Astrocyte (in vitro differentiated cells and primary cell): ENCODE results near the gene AATF. TPM values are rescaled to one million over a fixed set of nuclear protein-coding genes. Genes with fewer than 3 reads are reported as not detected.

Source experiments
- DNase-seq: peaks from one replicate; pipeline ENCODE4 v3.0.0-alpha.2; 2010; ENCODE audit warnings: low read depth
- FAIRE-seq: peaks from 2 replicates; lab custom pipeline; 2011; peaks lifted over from hg19 to GRCh38; lab: Jason Lieb, UNC
- H2AFZ ChIP-seq: 2 replicates; pipeline ENCODE4 v1.6.0; 2012; ENCODE audit warnings: low read depth, low read length, inconsistent platforms
- H3K27ac ChIP-seq: 2 replicates; pipeline ENCODE4 v1.5.1; 2011; ENCODE audit warnings: low read depth, low read length, inconsistent platforms
- H3K27me3 ChIP-seq: 2 replicates; pipeline ENCODE4 v1.6.0; 2011; ENCODE audit warnings: low read length, inconsistent platforms; ENCODE audit not compliant: insufficient read depth
- H3K36me3 ChIP-seq: 2 replicates; pipeline ENCODE4 v1.5.1; 2011; ENCODE audit warnings: low read length, inconsistent platforms; ENCODE audit not compliant: insufficient read depth
- H3K4me1 ChIP-seq: 2 replicates; pipeline ENCODE4 v1.5.1; 2011; ENCODE audit warnings: low read length, inconsistent platforms; ENCODE audit not compliant: insufficient read depth
- H3K4me2 ChIP-seq: 2 replicates; pipeline ENCODE4 v1.6.0; 2012; ENCODE audit warnings: low read length, inconsistent platforms
- H3K4me3 ChIP-seq: 2 replicates; pipeline ENCODE4 v1.5.1; 2011; ENCODE audit warnings: low read depth, mild to moderate bottlenecking, low read length, inconsistent platforms; ENCODE audit not compliant: insufficient read depth
- H3K79me2 ChIP-seq: 2 replicates; pipeline ENCODE4 v1.6.0; 2012; ENCODE audit warnings: mild to moderate bottlenecking, low read length, inconsistent platforms; ENCODE audit not compliant: insufficient read depth
- H3K9ac ChIP-seq: 2 replicates; pipeline ENCODE4 v1.6.0; 2012; ENCODE audit warnings: mild to moderate bottlenecking, low read length, inconsistent platforms
- H3K9me3 ChIP-seq: 2 replicates; pipeline ENCODE4 v1.5.1; 2012; ENCODE audit warnings: low read depth, mild to moderate bottlenecking, low read length, inconsistent platforms; ENCODE audit not compliant: insufficient read depth
- H4K20me1 ChIP-seq: 2 replicates; pipeline ENCODE4 v1.6.0; 2012; ENCODE audit warnings: low read length, inconsistent platforms; ENCODE audit not compliant: insufficient read depth
- H3K27ac Mint-ChIP-seq: one replicate; pipeline ENCODE4 v1.8.0; 2021; ENCODE audit warnings: mild to moderate bottlenecking, mixed read lengths; ENCODE audit not compliant: unreplicated experiment
- H3K27me3 Mint-ChIP-seq: one replicate; pipeline ENCODE4 v1.8.0; 2021; ENCODE audit warnings: low read depth, mixed read lengths; ENCODE audit not compliant: unreplicated experiment
- H3K36me3 Mint-ChIP-seq: one replicate; pipeline ENCODE4 v1.8.0; 2021; ENCODE audit warnings: low read depth, mixed read lengths; ENCODE audit not compliant: unreplicated experiment
- H3K4me1 Mint-ChIP-seq: one replicate; pipeline ENCODE4 v1.8.0; 2021; ENCODE audit warnings: low read depth, mixed read lengths; ENCODE audit not compliant: unreplicated experiment
- H3K4me3 Mint-ChIP-seq: one replicate; pipeline ENCODE4 v1.8.0; 2021; ENCODE audit warnings: mild to moderate bottlenecking, moderate library complexity, mixed read lengths; ENCODE audit not compliant: unreplicated experiment
- H3K9me3 Mint-ChIP-seq: one replicate; pipeline ENCODE4 v1.8.0; 2021; ENCODE audit warnings: mild to moderate bottlenecking, mixed read lengths; ENCODE audit not compliant: unreplicated experiment
- EZH2 ChIP-seq: IDR thresholded peaks from 2 replicates; pipeline ENCODE4 v1.6.1; 2012; ENCODE audit warnings: mild to moderate bottlenecking, low read length, inconsistent platforms; ENCODE audit not compliant: insufficient read depth
- total RNA-seq: library from RNA; stranded (reverse); gene quantifications from 2 replicates; pipeline ENCODE4 v1.2.1, GENCODE V29; 2021
- TF ChIP-seq, protein P1 (sequence below): IDR thresholded peaks from 2 replicates; pipeline ENCODE4 v1.5.1; 2011; ENCODE audit warnings: low read depth, mild to moderate bottlenecking, inconsistent platforms, low read length, moderate library complexity; ENCODE audit not compliant: insufficient read depth

The AATF gene
- total RNA-seq, 1 donor from 2014 or later = 47.1 TPM

DNA sequence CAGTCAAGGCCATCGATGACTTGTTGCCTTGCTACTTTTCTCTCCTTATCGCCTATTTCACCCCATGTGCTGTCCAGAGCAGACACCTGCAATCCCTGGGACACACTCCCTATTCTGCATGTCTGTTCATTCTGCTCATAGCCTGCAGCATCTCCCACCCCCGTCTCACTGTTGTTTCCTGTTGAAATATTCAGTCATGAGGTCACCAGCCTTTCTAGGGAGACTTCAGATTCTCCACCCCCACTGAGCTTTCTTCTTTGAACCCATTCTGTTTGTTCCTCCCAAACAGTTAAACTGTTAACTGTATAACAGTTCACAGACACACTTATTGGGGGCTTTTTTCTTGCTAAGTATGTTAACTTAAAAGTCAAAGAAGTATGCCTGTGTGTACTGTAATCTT lies 94.4 kb downstream of the AATF start:
- FAIRE-seq (no peak), DNase-seq (no peak)
- Mint-ChIP-seq H3K4me3 (peak overlapping the region; percentile 8), H3K27me3 (no peaks in the 10 kb centered on the region), H3K36me3 (peaks cover 2% of the 10 kb centered on the region), H3K27ac (no peak overlapping the region), H3K4me1 (peaks cover 22% of the 10 kb centered on the region), H3K9me3 (no peaks in the 10 kb centered on the region)
- Histone ChIP-seq H3K4me3 (no peak overlapping the region), H3K9me3 (no peaks in the 10 kb centered on the region), H4K20me1 (peaks cover 26% of the 10 kb centered on the region), H3K36me3 (peaks cover 3% of the 10 kb centered on the region), H3K4me2 (no peak overlapping the region), H2AFZ (no peak overlapping the region), H3K4me1 (peaks cover 12% of the 10 kb centered on the region), H3K79me2 (no peaks in the 10 kb centered on the region), H3K27me3 (no peaks in the 10 kb centered on the region), H3K9ac (no peak overlapping the region), H3K27ac (no peak overlapping the region)
- TF ChIP-seq EZH2 = no peak
- TF ChIP-seq, protein P1, sequence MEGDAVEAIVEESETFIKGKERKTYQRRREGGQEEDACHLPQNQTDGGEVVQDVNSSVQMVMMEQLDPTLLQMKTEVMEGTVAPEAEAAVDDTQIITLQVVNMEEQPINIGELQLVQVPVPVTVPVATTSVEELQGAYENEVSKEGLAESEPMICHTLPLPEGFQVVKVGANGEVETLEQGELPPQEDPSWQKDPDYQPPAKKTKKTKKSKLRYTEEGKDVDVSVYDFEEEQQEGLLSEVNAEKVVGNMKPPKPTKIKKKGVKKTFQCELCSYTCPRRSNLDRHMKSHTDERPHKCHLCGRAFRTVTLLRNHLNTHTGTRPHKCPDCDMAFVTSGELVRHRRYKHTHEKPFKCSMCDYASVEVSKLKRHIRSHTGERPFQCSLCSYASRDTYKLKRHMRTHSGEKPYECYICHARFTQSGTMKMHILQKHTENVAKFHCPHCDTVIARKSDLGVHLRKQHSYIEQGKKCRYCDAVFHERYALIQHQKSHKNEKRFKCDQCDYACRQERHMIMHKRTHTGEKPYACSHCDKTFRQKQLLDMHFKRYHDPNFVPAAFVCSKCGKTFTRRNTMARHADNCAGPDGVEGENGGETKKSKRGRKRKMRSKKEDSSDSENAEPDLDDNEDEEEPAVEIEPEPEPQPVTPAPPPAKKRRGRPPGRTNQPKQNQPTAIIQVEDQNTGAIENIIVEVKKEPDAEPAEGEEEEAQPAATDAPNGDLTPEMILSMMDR = no peak

DNA sequence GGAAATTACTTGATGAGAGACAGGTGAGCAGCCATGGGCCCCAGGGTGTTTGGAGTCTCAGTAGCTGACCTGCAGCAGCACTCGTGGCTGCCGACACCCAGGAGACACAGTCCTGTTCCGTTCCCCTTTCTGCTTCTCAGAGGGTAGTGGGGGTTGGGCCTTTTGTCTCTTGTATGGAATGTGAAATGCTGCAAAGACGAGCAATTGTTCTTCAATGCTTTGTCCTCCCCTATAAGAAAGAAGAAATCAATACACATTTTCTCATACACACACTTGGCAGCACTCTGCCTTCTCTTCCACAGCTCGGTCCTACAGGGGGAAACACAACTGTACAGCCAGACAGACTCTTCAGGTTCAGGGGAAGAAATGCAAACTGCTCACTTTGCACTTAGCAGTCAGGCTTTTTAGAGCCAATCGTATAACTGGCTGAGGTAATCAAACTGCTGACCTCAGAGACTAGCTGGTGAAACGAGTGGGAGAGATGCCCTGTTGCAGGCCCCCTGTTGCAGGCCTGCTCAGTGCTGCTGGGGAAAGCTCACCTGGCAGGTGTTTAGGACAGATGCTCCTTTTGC lies 96.7 kb downstream of the AATF start:
- peaks cover 3% of the 10 kb centered on the region for H3K36me3 ChIP-seq
- no peak overlapping the region for H3K4me2 ChIP-seq
- H3K4me3 Mint-ChIP-seq = no peak overlapping the region
- no peak overlapping the region for H2AFZ ChIP-seq
- H3K4me1 Mint-ChIP-seq = peaks cover 22% of the 10 kb centered on the region
- peaks cover 12% of the 10 kb centered on the region for H3K4me1 ChIP-seq
- no peaks in the 10 kb centered on the region for H3K79me2 ChIP-seq
- no peak overlapping the region for H3K4me3 ChIP-seq
- peak overlapping the region; percentile 27 for H3K27ac Mint-ChIP-seq
- no peak for FAIRE-seq
- no peak for DNase-seq
- peaks cover 28% of the 10 kb centered on the region for H4K20me1 ChIP-seq
- H3K9me3 ChIP-seq = no peaks in the 10 kb centered on the region
- H3K27me3 ChIP-seq = no peaks in the 10 kb centered on the region
- H3K27me3 Mint-ChIP-seq = no peaks in the 10 kb centered on the region
- H3K27ac ChIP-seq = no peak overlapping the region
- TF ChIP-seq, protein P1 = no peak
- TF ChIP-seq EZH2 = no peak
- no peak overlapping the region for H3K9ac ChIP-seq
- no peaks in the 10 kb centered on the region for H3K36me3 Mint-ChIP-seq
- no peaks in the 10 kb centered on the region for H3K9me3 Mint-ChIP-seq

DNA sequence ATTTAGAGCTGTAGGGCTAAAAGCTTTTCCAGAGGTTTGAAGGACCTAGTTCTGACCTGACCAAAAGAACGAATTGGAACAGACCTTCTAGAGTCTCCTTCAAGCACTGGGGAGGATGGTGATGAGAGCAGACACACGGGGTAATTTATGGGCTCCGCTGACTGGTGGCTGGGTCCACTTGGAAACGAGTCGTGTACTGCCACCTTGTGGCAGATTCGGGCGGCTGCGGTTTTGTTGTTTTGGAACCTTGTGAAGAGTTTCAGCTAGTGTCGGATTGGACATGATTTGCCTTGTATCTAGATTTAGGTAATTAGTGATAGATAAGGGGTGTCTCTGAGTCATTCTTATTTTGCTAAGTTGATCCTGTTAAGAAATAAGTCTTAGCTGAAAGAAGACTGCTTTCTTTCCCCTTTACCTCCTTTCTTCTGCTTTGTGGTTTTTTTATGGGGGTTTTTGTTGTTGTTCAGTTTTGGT lies 98.9 kb downstream of the AATF start:
- H3K79me2 ChIP-seq = no peaks in the 10 kb centered on the region
- peaks cover 3% of the 10 kb centered on the region for H3K36me3 ChIP-seq
- DNase-seq (peak; percentile 55), FAIRE-seq (no peak)
- H3K4me1 ChIP-seq = peaks cover 16% of the 10 kb centered on the region
- no peaks in the 10 kb centered on the region for H3K27me3 ChIP-seq
- TF ChIP-seq, protein P1 = peak; percentile 95
- TF ChIP-seq EZH2 = no peak
- H3K9me3 ChIP-seq = no peaks in the 10 kb centered on the region
- Mint-ChIP-seq H3K4me1 (peaks cover 37% of the 10 kb centered on the region), H3K27me3 (no peaks in the 10 kb centered on the region), H3K36me3 (no peaks in the 10 kb centered on the region), H3K4me3 (peak overlapping the region; percentile 31), H3K9me3 (no peaks in the 10 kb centered on the region), H3K27ac (peak overlapping the region; percentile 74)
- H3K4me3 ChIP-seq = no peak overlapping the region
- no peak overlapping the region for H3K4me2 ChIP-seq
- no peak overlapping the region for H3K27ac ChIP-seq
- H3K9ac ChIP-seq = no peak overlapping the region
- no peak overlapping the region for H2AFZ ChIP-seq
- peaks cover 30% of the 10 kb centered on the region for H4K20me1 ChIP-seq
